ENCODE results near the gene KCNAB1.
"Not testable (repeated sequence)": the region's sequence is repeated elsewhere in the genome, so short reads cannot be mapped to it uniquely, and the experiment has no call there.

Gene KCNAB1

GRCh38 chr3:156542101-156543042 is 422.0 kb downstream of the KCNAB1 start:
- no peak for DNase-seq (ENCODE audit: low read depth)

GRCh38 chr3:156543043-156543555 is 422.7 kb downstream of the KCNAB1 start:
- no peak for DNase-seq (ENCODE audit: low read depth)

DNA sequence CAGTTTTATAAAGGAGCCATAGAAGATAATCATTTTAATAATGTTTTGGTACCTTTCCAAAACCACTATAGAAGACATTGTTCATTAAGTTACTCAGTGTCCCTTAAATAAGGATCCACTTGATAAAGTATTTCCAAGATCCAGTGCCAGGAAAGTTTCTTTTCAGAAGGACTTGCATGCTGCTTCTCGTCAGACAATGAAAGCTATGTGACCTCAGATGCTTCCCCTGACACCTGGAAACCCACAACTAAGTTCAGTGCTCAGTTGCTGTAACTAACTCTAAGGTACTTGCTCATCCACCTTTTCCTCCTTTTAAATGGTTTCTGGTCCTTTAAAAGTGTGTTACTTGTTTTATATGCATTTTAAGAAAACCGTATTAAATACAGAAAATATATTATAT is 427.3 kb downstream of the KCNAB1 start:
- DNase-seq (ENCODE audit: low read depth), result no peak

- DNase-seq (ENCODE audit: low read depth), result no peak
Measured at GRCh38 chr3:156548041-156548687, 427.8 kb downstream of the KCNAB1 start.

GRCh38 chr3:156548902-156549301 is 428.5 kb downstream of the KCNAB1 start:
- DNase-seq (ENCODE audit: low read depth), result no peak

- DNase-seq (ENCODE audit: low read depth), result no peak
Measured at GRCh38 chr3:156551261-156551660, 430.9 kb downstream of the KCNAB1 start.

- no peak for DNase-seq (ENCODE audit: low read depth)
Measured at GRCh38 chr3:156551746-156552145, 431.4 kb downstream of the KCNAB1 start.

GRCh38 chr3:156552973-156553372 is 432.6 kb downstream of the KCNAB1 start:
- no peak for DNase-seq (ENCODE audit: low read depth)

DNA sequence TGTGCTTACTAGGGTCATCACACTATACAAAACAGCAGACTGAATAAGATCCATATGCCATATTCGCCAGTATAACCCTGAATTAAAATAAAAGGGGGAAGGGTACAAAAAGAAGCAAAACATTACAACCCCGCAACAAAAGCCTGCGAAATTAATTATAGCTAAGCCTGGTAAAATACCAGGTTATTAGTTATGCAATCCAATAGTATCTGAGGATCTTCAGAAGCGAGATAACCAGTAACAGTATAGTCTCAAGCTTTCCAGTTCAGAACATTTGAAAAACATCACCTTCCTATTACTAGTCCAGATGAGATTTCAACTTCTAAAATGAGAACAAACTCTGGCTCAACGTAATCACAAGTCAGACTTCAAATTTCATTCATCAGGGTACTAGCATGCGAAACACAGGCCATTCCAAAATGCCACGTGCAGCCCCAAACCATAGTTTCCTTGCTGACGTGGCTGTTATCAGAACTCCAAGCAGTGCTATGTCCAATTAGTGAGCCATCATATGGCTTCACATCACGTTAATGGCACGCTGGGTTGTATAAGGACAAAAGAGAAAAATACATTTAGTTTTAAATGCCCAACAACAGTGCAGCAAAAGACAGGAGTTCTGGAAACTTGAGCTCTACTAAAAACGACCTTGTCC is 433.5 kb downstream of the KCNAB1 start:
- DNase-seq (ENCODE audit: low read depth), result no peak

DNA sequence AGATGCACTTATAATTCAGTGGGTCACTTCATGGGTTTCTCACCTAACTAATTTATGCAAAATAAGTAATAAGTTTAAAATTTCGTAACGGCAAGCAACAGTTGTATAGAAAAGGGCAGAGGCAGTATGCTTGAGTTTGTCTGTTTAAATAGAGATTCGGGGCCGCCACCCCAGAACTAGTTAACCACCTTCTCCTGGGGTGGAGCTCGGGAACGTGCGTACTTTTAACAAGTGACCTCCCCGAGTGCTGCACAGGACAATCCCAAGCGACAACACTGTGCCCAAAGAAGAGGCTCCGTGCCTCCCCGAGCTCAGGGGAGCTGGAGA is 434.1 kb downstream of the KCNAB1 start:
- no peak for DNase-seq (ENCODE audit: low read depth)

DNA sequence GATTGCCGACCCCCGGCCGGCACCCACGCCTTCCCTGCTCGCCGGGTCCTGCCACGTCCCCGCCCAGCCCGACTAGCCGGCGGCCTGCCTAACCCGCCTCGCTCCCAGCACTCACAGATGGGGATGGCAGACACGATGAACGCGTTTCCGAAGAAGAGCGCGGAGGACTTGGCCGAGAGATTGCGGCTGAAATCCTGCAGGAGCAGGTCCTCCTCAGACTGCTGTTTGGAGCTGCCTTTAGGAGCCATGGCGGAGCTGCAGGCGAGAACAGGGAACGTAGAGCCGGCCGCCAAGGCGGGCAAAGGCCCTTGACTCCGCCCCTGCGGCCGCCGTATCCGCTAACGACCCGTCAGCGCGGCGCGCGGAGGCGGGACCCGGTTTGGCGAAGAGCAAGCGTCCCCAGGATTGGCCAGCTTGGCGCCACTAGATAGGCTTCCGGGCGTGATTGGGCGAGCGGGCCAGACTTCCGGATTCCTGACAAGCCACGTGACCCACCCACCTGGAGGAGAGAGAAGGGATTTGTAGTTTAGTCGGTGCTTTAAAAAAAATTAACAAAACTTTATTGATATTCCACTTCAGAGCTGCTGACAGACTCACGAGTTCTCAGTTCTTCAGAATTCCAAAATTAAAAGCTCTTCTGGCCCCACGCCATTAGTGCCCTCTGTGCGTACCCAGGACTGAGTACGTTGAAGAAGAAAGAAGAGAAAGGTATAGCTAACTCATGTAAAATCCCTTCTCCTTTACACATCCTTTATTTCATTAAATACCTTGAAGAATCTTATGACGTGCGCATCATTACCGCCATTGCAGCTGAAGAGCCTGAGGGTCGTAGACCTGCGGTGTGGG is 434.7 kb downstream of the KCNAB1 start, which contains the start of gene SSR3:
Gene SSR3, minus strand, starts transcription at position 276 of the 846 bp plus-strand sequence. Its CDS starts 28 bp downstream, at position 248.
- DNase-seq (ENCODE audit: low read depth), result peak; percentile 98

DNA sequence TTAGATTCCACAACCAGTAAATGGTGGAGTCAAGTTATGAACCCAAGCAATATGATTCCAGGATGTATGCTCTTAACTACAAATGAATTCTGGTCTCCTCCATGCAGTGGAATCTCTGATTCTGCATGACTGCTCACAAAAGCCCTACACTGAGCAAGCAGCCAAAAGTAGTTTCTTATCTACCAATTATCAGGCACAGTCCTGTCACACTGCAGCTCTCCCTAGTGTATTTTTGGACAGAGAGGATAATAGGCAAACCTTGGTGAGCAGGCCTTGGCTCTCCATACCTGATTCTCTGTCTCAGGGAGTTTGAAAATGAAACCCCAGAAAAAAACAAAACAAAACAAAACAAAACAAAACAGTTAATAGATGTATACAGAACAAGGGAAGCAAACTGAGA is 438.0 kb downstream of the KCNAB1 start:
- no peak for DNase-seq (ENCODE audit: low read depth)

DNA sequence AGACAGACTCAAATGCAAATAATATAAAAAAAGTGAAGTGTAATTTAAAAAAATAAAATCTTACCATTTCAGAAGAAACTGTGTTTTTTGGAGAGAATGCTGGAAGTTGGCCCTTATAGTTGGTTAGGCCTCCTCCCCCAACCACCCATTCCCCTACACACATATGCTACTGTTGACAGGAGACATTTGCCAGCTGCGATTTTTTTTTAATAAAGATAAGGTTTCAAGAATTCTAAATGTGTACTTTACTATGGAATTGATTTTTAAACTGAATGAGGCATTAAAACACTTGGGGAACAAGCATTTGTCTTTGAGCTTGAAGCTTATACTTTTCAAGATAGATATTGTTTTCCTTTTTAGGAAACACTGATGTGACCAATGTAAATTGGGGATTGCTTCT is 438.9 kb downstream of the KCNAB1 start:
- no peak for DNase-seq (ENCODE audit: low read depth)

- DNase-seq (ENCODE audit: low read depth), result no peak
Measured at GRCh38 chr3:156561533-156561932, 441.2 kb downstream of the KCNAB1 start.

DNA sequence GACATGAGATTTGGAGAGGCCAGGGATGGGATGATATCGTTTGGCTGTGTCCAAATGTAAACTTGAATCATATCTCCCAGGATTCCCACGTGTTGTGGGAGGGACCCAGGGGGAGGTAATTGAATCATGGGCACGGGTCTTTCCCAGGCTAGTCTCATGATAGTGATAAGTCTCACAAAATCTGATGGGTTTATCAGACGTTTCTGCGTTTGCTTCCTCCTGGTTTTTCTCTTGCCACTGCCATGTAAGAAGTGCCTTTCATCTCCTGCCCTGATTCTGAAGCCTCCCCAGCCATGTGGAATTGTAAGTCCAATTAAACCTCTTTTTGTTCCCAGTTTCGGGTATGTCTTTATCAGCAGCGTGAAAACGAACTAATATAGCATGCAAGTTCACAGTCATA is 442.1 kb downstream of the KCNAB1 start:
- not testable (repeated sequence) for DNase-seq (ENCODE audit: low read depth)

- DNase-seq (ENCODE audit: low read depth), result no peak
Measured at GRCh38 chr3:156563900-156564682, 443.7 kb downstream of the KCNAB1 start.

DNA sequence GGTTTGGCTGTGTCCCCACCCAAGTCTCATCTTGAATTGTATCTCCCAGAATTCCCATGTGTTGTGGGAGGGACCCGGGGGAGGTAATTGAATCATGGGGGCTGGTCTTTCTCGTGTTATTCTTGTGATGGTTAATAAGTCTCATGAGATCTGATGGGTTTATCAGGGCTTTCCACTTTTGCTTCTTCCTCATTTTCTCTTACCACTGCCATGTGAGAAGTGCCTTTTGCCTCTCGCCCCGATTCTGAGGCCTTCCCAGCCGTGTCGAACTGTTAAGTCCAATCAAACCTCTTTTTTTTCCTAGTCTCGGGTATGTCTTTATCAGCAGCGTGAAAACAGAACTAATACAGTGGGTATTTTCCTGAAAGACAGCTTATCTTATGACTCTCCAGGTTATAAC is 448.6 kb downstream of the KCNAB1 start:
- DNase-seq (ENCODE audit: low read depth), result not testable (repeated sequence)

DNA sequence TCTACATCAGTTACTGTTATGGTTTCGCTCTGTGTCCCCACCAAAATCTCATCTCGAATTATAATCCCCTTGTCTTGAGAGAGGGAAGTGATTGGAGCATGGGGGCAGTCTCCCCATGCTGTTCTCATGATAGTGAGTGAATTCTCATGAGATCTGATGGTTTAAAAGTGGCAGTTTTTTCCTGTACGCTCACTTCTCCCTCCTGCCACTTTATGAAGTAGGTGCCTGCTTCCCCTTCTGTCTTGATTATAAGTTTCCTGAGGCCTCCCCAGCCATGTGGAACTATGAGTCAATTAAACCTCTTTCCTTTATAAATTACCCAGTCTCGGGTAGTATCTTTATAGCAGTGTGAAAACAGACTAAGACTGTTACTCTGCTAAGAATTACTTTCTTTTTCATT is 449.5 kb downstream of the KCNAB1 start:
- DNase-seq (ENCODE audit: low read depth), result not testable (repeated sequence)

DNA sequence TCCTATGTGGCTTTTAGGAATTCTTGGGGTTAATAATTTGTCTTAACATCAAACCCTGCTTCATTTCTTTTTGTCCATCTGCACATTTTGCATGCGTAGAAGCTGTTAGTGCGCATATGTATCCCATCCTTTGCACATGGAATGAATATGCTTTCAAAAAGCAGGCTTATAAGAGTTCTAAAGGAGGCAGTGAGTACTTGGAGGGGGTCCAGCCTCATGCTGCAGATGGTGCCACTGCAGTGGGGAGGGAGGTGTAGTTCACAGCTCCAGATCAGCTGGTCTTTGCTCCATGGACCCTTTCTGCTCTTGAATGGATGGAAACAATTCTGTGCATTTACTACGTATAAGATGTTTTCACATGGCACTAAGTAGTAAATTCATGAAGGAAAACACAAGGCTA is 455.3 kb downstream of the KCNAB1 start:
- no peak for DNase-seq (ENCODE audit: low read depth)

- no peak for DNase-seq (ENCODE audit: low read depth)
Measured at GRCh38 chr3:156576051-156576450, 455.7 kb downstream of the KCNAB1 start.
